22Rv1 (cell line): ENCODE results near the gene BCL11A.

Source experiments
- ZFX ChIP-seq: fragments of 450-650 bp; IDR thresholded peaks from 2 replicates; pipeline ENCODE4 v1.6.1; 2017; ENCODE audit warnings: antibody characterized with exemption, borderline replicate concordance
- TF ChIP-seq, protein P1 (sequence below): fragments of 450-650 bp; IDR thresholded peaks from 2 replicates; pipeline ENCODE4 v1.5.1; 2017; ENCODE audit warnings: mild to moderate bottlenecking

- TF ChIP-seq, protein P1, sequence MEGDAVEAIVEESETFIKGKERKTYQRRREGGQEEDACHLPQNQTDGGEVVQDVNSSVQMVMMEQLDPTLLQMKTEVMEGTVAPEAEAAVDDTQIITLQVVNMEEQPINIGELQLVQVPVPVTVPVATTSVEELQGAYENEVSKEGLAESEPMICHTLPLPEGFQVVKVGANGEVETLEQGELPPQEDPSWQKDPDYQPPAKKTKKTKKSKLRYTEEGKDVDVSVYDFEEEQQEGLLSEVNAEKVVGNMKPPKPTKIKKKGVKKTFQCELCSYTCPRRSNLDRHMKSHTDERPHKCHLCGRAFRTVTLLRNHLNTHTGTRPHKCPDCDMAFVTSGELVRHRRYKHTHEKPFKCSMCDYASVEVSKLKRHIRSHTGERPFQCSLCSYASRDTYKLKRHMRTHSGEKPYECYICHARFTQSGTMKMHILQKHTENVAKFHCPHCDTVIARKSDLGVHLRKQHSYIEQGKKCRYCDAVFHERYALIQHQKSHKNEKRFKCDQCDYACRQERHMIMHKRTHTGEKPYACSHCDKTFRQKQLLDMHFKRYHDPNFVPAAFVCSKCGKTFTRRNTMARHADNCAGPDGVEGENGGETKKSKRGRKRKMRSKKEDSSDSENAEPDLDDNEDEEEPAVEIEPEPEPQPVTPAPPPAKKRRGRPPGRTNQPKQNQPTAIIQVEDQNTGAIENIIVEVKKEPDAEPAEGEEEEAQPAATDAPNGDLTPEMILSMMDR, result no peak
- TF ChIP-seq ZFX, result no peak
Measured at GRCh38 chr2:60488291-60488690, 65.2 kb downstream of the BCL11A start.
